CD4-positive, alpha-beta memory T cell (primary cell): ENCODE measurements around the gene MAGOH. TPM values are rescaled to one million over a fixed set of nuclear protein-coding genes. Genes with fewer than 3 reads are reported as not detected.
A peak's percentile ranks its signal among the peaks of the same experiment; 100 is the strongest.
"Not testable (repeated sequence)": the region's sequence is repeated elsewhere in the genome, so short reads cannot be mapped to it uniquely, and the experiment has no call there.

Source experiments
- CTCF ChIA-PET: fragments of 350-600 bp; sonication (Branson Sonifier 250); formaldehyde crosslinking; loops from one replicate; lab custom pipeline; 2021; ENCODE audit warnings: inconsistent platforms; ENCODE audit not compliant: partially characterized antibody; lab: Charles Lee
- POLR2A ChIA-PET: fragments of 350-600 bp; sonication (Branson Sonifier 250); formaldehyde crosslinking; loops from one replicate; lab custom pipeline; 2021; ENCODE audit not compliant: partially characterized antibody; lab: Charles Lee
- DNase-seq, 5 donors: peaks; one replicate each; pipeline versions ENCODE4 v3.0.0 to v3.0.0-alpha.2; 2020 to 2022; ENCODE audit warnings: mixed read lengths in 1 of 5
- H3K27ac ChIP-seq: one replicate; pipeline ENCODE4 v1.7.0; 2013; ENCODE audit warnings: low read depth, low read length
- H3K27me3 ChIP-seq: 2 replicates; pipeline ENCODE4 v1.7.0; 2013; ENCODE audit warnings: mild to moderate bottlenecking, low read length, moderate library complexity; ENCODE audit not compliant: insufficient read depth
- H3K36me3 ChIP-seq: 2 replicates; pipeline ENCODE4 v1.7.0; 2013; ENCODE audit warnings: mild to moderate bottlenecking, low read length, moderate library complexity; ENCODE audit not compliant: insufficient read depth
- H3K4me1 ChIP-seq: 2 replicates; pipeline ENCODE4 v1.7.0; 2013; ENCODE audit warnings: mild to moderate bottlenecking, low read length, moderate library complexity; ENCODE audit not compliant: insufficient read depth
- H3K4me3 ChIP-seq, 2 donors: one replicate each; pipeline ENCODE4 v1.7.0; 2013; ENCODE audit warnings: low read length in 2 of 2, mild to moderate bottlenecking in 1 of 2
- H3K9me3 ChIP-seq, 2 donors: one replicate each; pipeline ENCODE4 v1.7.0; 2013; ENCODE audit warnings: low read length in 2 of 2, control low read depth in 1 of 2; ENCODE audit not compliant: control insufficient read depth in 1 of 2
- H3K27ac Mint-ChIP-seq, 7 donors: one replicate each; pipeline ENCODE4 v1.8.0; 2020 to 2021; ENCODE audit warnings: mixed read lengths in 7 of 7, mild to moderate bottlenecking in 6 of 7, inconsistent platforms in 3 of 7, moderate library complexity in 3 of 7
- H3K27me3 Mint-ChIP-seq, 2 donors: one replicate each; pipeline ENCODE4 v1.8.0; 2020 to 2021; ENCODE audit warnings: mixed read lengths in 2 of 2
- H3K36me3 Mint-ChIP-seq, 2 donors: one replicate each; pipeline ENCODE4 v1.8.0; 2020 to 2021; ENCODE audit warnings: mixed read lengths in 2 of 2, inconsistent platforms in 1 of 2, mild to moderate bottlenecking in 1 of 2
- H3K4me1 Mint-ChIP-seq, 4 donors: one replicate each; pipeline ENCODE4 v1.8.0; 2020 to 2021; ENCODE audit warnings: mixed read lengths in 4 of 4, mild to moderate bottlenecking in 1 of 4
- H3K4me3 Mint-ChIP-seq, 8 donors: one replicate each; pipeline ENCODE4 v1.8.0; 2020 to 2021; ENCODE audit warnings: mixed read lengths in 8 of 8, mild to moderate bottlenecking in 7 of 8, moderate library complexity in 6 of 8, inconsistent platforms in 3 of 8
- H3K9me3 Mint-ChIP-seq, 8 donors: one replicate each; pipeline ENCODE4 v1.8.0; 2020 to 2021; ENCODE audit warnings: mixed read lengths in 8 of 8, mild to moderate bottlenecking in 5 of 8, inconsistent platforms in 3 of 8, moderate library complexity in 1 of 8
- intact Hi-C: fragments of 100-400 bp; cut with micrococcal nuclease; formaldehyde crosslinking; loops from one replicate; pipeline ENCODE4 v1.15.1; 2023
- polyA plus RNA-seq, 2 donors: library from polyadenylated mRNA; unstranded; fragments of 300-500 nt; fragmentation: Illumina TruSeq; gene quantifications; one replicate each; pipeline ENCODE4 v1.2.3, GENCODE V29; 2021
- total RNA-seq, 2 experiments: library from RNA; stranded (reverse); gene quantifications; one replicate each; pipeline ENCODE4 v1.2.3, GENCODE V29; 2021

MAGOH gene
- total and polyA plus RNA-seq, 4 experiments from 2014 or later: 46.7 to 104 (median 60.1) TPM

GRCh38 chr1:53195246-53196016 is 42.9 kb downstream of the MAGOH start:
- Mint-ChIP-seq H3K4me3 (peak overlapping the region; percentile 46 to 98 (median 86)), H3K27me3 (no peaks in the 10 kb centered on the region), H3K9me3 (peaks cover 0 to 13% (median 0%) of the 10 kb centered on the region in 8 donors), H3K27ac (peak overlapping the region; percentile 93 to 100 (median 95)), H3K4me1 (peaks cover 13 to 36% (median 26%) of the 10 kb centered on the region in 4 donors), H3K36me3 (peaks cover 5 to 15% of the 10 kb centered on the region in 2 donors)
- H3K9me3 ChIP-seq: no peaks in the 10 kb centered on the region
- DNase-seq: no peak
- peaks cover 26% of the 10 kb centered on the region for H3K4me1 ChIP-seq
- H3K36me3 ChIP-seq: no peaks in the 10 kb centered on the region
- H3K27ac ChIP-seq: no peak overlapping the region
- no peak overlapping the region for H3K4me3 ChIP-seq
- intact Hi-C loops: loop anchor here (1.0 to 2.0 kb wide), 3 partner anchors 25 to 131 kb away; partner anchors contain the start of genes CZIB and MAGOH
- POLR2A ChIA-PET: interaction anchor here (0.7 to 4.7 kb wide), 9 partner anchors 14 to 1520 kb away, joined by 3 to 46 read pairs (median 6); partner anchors contain the start of genes CZIB, ECHDC2, MAGOH and SCP2
- CTCF ChIA-PET: interaction anchor here (0.9 to 2.0 kb wide), 4 partner anchors 9 to 40 kb away, joined by 3 to 11 read pairs (median 6); partner anchors contain the start of gene CZIB
- H3K27me3 ChIP-seq: no peaks in the 10 kb centered on the region

DNA sequence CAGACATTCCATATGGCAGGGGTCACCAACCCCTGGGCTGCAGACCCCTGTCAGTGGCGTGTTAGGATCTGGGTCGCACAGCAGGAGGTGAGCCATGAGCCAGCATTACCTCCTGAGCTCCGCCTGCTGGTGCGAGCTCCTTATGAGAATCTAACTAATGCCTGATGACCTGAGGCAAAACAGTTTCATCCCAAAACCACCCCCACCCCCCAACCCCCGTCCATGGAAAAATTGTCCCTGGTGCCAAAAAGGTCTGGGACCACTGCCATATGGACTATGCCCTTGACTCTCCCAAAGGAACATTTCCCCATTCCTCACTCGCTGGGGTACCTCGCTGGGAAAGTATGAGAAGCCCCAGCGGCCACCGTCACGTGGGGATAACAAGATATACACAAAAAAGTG is 48.1 kb downstream of the MAGOH start:
- no peaks in the 10 kb centered on the region for H3K27me3 ChIP-seq
- no peak for DNase-seq
- H3K4me1 ChIP-seq: no peaks in the 10 kb centered on the region
- H3K9me3 ChIP-seq: no peaks in the 10 kb centered on the region
- H3K27ac Mint-ChIP-seq: no peak overlapping the region
- no peak overlapping the region for H3K4me3 Mint-ChIP-seq
- CTCF ChIA-PET: interaction anchor here (0.7 to 1.8 kb wide), 2 partner anchors 8 to 10 kb away, joined by 3 to 10 read pairs; no protein-coding TSS in a partner anchor
- H3K27me3 Mint-ChIP-seq: no peaks in the 10 kb centered on the region
- no peaks in the 10 kb centered on the region for H3K36me3 Mint-ChIP-seq
- no peak overlapping the region for H3K27ac ChIP-seq
- intact Hi-C loops: no loop called here
- H3K4me1 Mint-ChIP-seq: no peaks in the 10 kb centered on the region
- POLR2A ChIA-PET: interaction anchor here (1.1 kb wide), 1 partner anchor 175 kb away, joined by 3 read pairs; no protein-coding TSS in a partner anchor
- H3K4me3 ChIP-seq: no peak overlapping the region
- H3K9me3 Mint-ChIP-seq: peaks cover 0 to 12% (median 0%) of the 10 kb centered on the region in 8 donors
- H3K36me3 ChIP-seq: no peaks in the 10 kb centered on the region

DNA sequence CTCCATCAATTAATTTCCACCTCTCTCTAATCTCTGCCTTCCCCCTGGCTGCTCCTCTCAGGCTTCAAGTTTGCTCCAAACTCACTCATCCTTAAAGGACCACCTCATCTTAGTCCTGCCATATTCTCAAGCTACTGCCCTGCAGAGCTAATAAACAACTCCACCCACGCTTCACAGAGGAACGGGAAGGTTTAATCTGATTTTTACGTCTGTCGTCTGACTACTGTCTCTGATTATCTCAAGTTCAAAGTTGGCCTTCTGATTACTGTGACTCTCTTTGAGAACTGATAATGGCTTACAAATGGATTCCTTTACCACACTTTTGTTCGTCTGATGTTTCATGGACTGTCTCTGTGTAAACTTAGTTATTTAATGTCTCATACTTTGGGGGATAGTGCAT is 49.3 kb downstream of the MAGOH start:
- DNase-seq: no peak
- H3K9me3 ChIP-seq: no peaks in the 10 kb centered on the region
- intact Hi-C loops: no loop called here
- H3K27me3 ChIP-seq: no peaks in the 10 kb centered on the region
- no peaks in the 10 kb centered on the region for H3K36me3 ChIP-seq
- Mint-ChIP-seq H3K4me1 (no peaks in the 10 kb centered on the region), H3K4me3 (no peak overlapping the region), H3K27ac (no peak overlapping the region), H3K9me3 (peaks cover 0 to 8% (median 0%) of the 10 kb centered on the region in 8 donors), H3K27me3 (no peaks in the 10 kb centered on the region), H3K36me3 (no peaks in the 10 kb centered on the region)
- no peaks in the 10 kb centered on the region for H3K4me1 ChIP-seq
- no peak overlapping the region for H3K27ac ChIP-seq
- ChIA-PET CTCF (interaction anchor here (1.8 kb wide), 1 partner anchor 9 kb away, joined by 10 read pairs; no protein-coding TSS in a partner anchor), POLR2A (no interaction called here)
- no peak overlapping the region for H3K4me3 ChIP-seq

GRCh38 chr1:53188099-53188498 is 50.2 kb downstream of the MAGOH start:
- no peaks in the 10 kb centered on the region for H3K9me3 ChIP-seq
- no peaks in the 10 kb centered on the region for H3K27me3 ChIP-seq
- no peak overlapping the region for H3K27ac ChIP-seq
- no peaks in the 10 kb centered on the region for H3K36me3 ChIP-seq
- Mint-ChIP-seq H3K27ac (no peak overlapping the region), H3K36me3 (no peaks in the 10 kb centered on the region), H3K9me3 (peaks cover 0 to 8% (median 0%) of the 10 kb centered on the region in 8 donors), H3K4me1 (no peaks in the 10 kb centered on the region), H3K4me3 (no peak overlapping the region), H3K27me3 (no peaks in the 10 kb centered on the region)
- intact Hi-C loops: no loop called here
- ChIA-PET POLR2A (no interaction called here), CTCF (no interaction called here)
- DNase-seq: no peak
- H3K4me3 ChIP-seq: no peak overlapping the region
- no peaks in the 10 kb centered on the region for H3K4me1 ChIP-seq

DNA sequence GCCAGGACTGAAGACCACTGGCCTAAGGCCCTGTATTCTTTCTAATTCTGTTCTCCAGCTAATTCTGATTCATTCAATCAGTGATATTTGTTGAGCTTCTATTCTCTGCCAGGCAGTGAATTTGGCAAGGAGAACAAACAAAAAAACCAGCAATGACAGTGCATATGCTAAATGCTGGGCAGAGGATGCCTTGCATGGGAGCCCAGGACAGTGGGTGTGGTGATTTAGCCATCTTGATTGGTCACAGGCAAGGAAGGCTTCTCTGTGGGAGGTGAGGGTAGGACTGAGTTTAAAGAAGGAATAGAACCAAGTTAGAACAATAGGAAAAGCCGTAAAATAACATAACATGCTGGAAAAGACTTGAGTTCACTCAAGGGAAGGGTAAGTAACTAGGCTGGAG is 50.9 kb downstream of the MAGOH start:
- CTCF ChIA-PET: interaction anchor here (0.8 to 1.9 kb wide), 2 partner anchors 8 to 16 kb away, joined by 3 to 10 read pairs; partner anchors contain the start of gene CPT2
- Mint-ChIP-seq H3K9me3 (peaks cover 0 to 5% (median 0%) of the 10 kb centered on the region in 8 donors), H3K4me1 (no peaks in the 10 kb centered on the region), H3K27ac (no peak overlapping the region), H3K36me3 (no peaks in the 10 kb centered on the region), H3K4me3 (no peak overlapping the region), H3K27me3 (no peaks in the 10 kb centered on the region)
- no peak for DNase-seq
- H3K27me3 ChIP-seq: no peaks in the 10 kb centered on the region
- no peaks in the 10 kb centered on the region for H3K36me3 ChIP-seq
- POLR2A ChIA-PET: no interaction called here
- no peak overlapping the region for H3K4me3 ChIP-seq
- H3K4me1 ChIP-seq: no peaks in the 10 kb centered on the region
- H3K27ac ChIP-seq: no peak overlapping the region
- intact Hi-C loops: no loop called here
- H3K9me3 ChIP-seq: no peaks in the 10 kb centered on the region

GRCh38 chr1:53186533-53186932 is 51.8 kb downstream of the MAGOH start:
- H3K4me1 Mint-ChIP-seq: no peaks in the 10 kb centered on the region
- H3K4me3 ChIP-seq: no peak overlapping the region
- peak overlapping the region in 1 of 7 donors; percentile 26 for H3K27ac Mint-ChIP-seq
- H3K9me3 ChIP-seq: no peaks in the 10 kb centered on the region
- no peak for DNase-seq
- no peaks in the 10 kb centered on the region for H3K36me3 Mint-ChIP-seq
- no peaks in the 10 kb centered on the region for H3K27me3 Mint-ChIP-seq
- ChIA-PET CTCF (interaction anchor here (0.8 to 1.9 kb wide), 3 partner anchors 9 to 15 kb away, joined by 3 to 10 read pairs (median 3); partner anchors contain the start of gene CPT2), POLR2A (no interaction called here)
- intact Hi-C loops: no loop called here
- H3K9me3 Mint-ChIP-seq: peaks cover 0 to 3% (median 0%) of the 10 kb centered on the region in 8 donors
- H3K27me3 ChIP-seq: no peaks in the 10 kb centered on the region
- H3K27ac ChIP-seq: no peak overlapping the region
- H3K4me3 Mint-ChIP-seq: no peak overlapping the region
- peaks cover 5% of the 10 kb centered on the region for H3K4me1 ChIP-seq
- H3K36me3 ChIP-seq: no peaks in the 10 kb centered on the region

DNA sequence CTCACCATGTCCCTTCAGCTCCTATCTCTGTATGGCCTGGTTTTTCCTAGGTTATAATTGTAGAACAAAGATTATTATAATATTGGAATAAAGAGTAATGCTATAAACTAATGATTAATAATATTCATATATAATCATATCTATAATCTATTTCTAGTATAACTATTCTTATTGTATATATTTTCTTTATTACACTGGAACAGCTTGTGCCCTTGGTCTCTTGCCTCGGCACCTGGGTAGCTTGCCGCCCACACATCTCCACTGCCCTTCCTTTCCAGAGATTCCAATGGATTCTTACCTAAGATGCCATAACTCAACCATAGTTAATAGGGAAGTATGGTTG is 52.4 kb downstream of the MAGOH start:
- H3K27me3 ChIP-seq, H3K4me1 Mint-ChIP-seq, intact Hi-C loops, H3K9me3 Mint-ChIP-seq, H3K9me3 ChIP-seq, H3K4me1 ChIP-seq, POLR2A ChIA-PET, H3K4me3 ChIP-seq, H3K4me3 Mint-ChIP-seq, H3K27ac ChIP-seq, H3K27me3 Mint-ChIP-seq, H3K27ac Mint-ChIP-seq, H3K36me3 ChIP-seq, DNase-seq, H3K36me3 Mint-ChIP-seq: not testable (repeated sequence)
- CTCF ChIA-PET: interaction anchor here (0.8 to 1.9 kb wide), 2 partner anchors 9 to 10 kb away, joined by 3 to 10 read pairs; partner anchors contain the start of gene CPT2
